ENCODE measurements around the gene TTC23.
A peak's percentile ranks its signal among the peaks of the same experiment; 100 is the strongest.

Gene TTC23

GRCh38 chr15:99169769-99170311 lies 79.5 kb downstream of the TTC23 start:
- TF ChIP-seq CTCF (conservative IDR thresholded peaks at IDR 0.05): no peak
- H3K27ac ChIP-seq: peak overlapping the region; percentile 55

GRCh38 chr15:99168601-99169580 lies 80.5 kb downstream of the TTC23 start:
- peak overlapping the region; percentile 55 for H3K27ac ChIP-seq
- TF ChIP-seq CTCF (conservative IDR thresholded peaks at IDR 0.05): no peak

GRCh38 chr15:99167640-99168039 lies 81.7 kb downstream of the TTC23 start:
- no peak overlapping the region for H3K27ac ChIP-seq

GRCh38 chr15:99167201-99167600 lies 82.2 kb downstream of the TTC23 start:
- no peak for TF ChIP-seq CTCF (conservative IDR thresholded peaks at IDR 0.05)
- H3K27ac ChIP-seq: no peak overlapping the region

More at GRCh38 chr15:99167640-99168039, 81.7 kb downstream of the TTC23 start:
- TF ChIP-seq CTCF (conservative IDR thresholded peaks at IDR 0.05): no peak

GRCh38 chr15:99165956-99166689 lies 83.3 kb downstream of the TTC23 start:
- no peak overlapping the region for H3K27ac ChIP-seq
- no peak for TF ChIP-seq CTCF (conservative IDR thresholded peaks at IDR 0.05)

GRCh38 chr15:99165020-99165790 lies 84.2 kb downstream of the TTC23 start:
- no peak for TF ChIP-seq CTCF (conservative IDR thresholded peaks at IDR 0.05)
- H3K27ac ChIP-seq: no peak overlapping the region
